GM18858 (cell line): ENCODE results near the gene RTN4.
"Not testable (repeated sequence)": the region's sequence is repeated elsewhere in the genome, so short reads cannot be mapped to it uniquely, and the experiment has no call there.

Source experiments
- ATAC-seq: cut with Tn5 transposase; IDR thresholded peaks from one replicate; pipeline ENCODE4 v1.9.1; 2021; ENCODE audit not compliant: unreplicated experiment

Gene RTN4, protein sequence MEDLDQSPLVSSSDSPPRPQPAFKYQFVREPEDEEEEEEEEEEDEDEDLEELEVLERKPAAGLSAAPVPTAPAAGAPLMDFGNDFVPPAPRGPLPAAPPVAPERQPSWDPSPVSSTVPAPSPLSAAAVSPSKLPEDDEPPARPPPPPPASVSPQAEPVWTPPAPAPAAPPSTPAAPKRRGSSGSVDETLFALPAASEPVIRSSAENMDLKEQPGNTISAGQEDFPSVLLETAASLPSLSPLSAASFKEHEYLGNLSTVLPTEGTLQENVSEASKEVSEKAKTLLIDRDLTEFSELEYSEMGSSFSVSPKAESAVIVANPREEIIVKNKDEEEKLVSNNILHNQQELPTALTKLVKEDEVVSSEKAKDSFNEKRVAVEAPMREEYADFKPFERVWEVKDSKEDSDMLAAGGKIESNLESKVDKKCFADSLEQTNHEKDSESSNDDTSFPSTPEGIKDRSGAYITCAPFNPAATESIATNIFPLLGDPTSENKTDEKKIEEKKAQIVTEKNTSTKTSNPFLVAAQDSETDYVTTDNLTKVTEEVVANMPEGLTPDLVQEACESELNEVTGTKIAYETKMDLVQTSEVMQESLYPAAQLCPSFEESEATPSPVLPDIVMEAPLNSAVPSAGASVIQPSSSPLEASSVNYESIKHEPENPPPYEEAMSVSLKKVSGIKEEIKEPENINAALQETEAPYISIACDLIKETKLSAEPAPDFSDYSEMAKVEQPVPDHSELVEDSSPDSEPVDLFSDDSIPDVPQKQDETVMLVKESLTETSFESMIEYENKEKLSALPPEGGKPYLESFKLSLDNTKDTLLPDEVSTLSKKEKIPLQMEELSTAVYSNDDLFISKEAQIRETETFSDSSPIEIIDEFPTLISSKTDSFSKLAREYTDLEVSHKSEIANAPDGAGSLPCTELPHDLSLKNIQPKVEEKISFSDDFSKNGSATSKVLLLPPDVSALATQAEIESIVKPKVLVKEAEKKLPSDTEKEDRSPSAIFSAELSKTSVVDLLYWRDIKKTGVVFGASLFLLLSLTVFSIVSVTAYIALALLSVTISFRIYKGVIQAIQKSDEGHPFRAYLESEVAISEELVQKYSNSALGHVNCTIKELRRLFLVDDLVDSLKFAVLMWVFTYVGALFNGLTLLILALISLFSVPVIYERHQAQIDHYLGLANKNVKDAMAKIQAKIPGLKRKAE

DNA sequence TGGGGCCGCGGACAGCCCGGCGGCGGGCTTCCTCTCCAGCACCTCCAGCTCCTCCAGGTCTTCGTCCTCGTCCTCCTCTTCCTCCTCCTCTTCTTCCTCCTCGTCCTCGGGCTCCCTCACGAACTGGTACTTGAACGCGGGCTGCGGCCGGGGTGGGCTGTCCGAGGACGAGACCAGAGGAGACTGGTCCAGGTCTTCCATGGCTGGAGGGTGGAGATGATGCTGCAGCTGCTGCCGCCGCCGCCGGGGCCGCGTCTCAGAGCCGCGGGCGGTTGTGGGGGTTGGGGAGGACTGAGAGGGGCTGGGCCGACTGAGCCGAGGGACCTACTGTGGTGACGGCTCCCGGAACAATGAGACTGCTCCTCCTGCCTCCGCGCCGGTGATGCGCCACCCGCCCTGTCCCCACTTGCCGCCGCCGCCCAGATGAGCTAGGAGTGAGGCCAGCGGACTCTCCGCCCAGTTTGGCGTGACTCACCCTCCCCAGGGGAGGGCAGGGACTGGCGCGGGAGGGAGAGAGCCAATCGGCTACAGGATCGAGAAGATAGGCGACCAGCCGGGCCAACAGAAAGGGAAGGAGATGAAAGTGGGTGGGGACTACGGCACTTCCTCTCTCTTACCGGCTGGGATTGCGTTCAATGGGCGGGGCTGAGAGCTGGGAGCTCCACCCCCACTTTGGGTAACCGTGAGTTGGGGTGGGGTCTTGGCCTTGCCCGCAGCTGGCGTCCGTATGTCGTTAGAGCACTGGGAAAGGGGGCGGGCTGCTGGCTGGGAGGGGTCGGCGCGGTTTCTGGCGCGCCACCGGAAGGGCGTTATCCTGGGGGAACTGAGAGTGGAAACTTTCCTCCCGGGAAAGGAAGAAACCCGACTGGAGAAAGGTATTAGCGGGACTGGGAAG, at the start of gene RTN4:
Gene RTN4 (minus strand): TSS at position 352 of the 895 bp plus-strand sequence. CDS start 151 bp downstream, at position 201.
- peak; percentile 78 for ATAC-seq

DNA sequence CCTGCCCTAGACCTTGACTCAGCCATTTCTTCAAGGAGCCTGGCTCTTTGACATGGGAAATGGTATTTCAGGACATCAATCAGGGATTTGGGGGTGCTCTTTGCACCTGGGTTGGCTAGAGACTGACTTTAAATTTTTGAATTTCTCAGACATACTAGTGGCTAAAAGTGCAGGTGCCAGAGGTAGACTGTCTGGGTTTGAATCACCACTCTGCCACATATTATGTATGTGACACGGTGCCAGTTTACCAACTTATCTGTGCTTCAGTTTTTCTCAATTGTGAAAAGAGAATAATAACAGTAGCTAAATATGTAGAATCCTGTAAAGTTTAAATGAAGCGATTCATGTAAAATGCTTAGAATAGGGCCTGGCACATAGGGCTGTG, 49.2 kb upstream of the RTN4 start:
- no peak for ATAC-seq

DNA sequence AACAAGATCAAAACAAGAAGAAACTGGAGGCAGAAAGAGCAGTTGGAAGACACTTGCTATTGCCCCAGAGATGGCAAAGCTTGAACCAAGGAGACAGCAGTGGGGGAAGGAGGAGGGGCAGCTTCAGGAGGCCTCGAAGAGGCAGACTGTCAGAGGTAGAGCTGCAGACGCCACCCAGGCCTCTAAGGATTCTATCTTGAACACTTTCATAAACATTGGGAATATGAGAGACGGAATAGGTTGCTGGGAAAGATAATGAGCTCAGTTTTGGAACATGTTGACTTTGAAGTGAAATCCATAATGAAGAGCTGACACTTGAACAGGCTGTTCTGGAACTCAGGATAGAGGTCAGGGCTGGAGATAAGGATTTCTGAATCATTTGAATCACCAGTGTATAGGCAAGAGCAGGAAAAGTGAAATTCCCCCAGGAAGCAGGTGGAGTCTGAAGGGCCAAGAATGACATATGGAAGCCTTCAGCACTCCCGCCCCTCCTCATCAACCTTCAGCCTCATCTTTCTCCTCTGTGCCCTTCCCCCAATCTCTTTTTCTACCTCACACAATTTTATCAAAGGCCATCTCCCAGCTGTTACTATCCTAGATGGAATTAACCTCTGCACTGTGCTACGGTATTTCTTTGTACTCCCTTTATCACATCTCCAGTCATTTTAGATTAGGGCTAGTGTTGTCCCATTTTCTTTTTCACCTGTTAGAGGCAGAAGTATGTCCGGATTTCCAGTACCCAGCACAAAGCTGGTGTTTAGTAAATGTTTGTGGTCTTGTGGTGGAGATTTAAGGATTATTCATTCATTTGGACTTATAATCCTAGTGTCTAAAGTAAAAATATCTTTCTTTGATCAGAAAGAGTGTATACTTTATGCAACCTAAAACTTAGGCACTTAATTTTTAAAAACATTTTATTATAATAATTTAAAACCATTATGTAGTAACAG, 47.5 kb upstream of the RTN4 start:
- ATAC-seq = no peak

DNA sequence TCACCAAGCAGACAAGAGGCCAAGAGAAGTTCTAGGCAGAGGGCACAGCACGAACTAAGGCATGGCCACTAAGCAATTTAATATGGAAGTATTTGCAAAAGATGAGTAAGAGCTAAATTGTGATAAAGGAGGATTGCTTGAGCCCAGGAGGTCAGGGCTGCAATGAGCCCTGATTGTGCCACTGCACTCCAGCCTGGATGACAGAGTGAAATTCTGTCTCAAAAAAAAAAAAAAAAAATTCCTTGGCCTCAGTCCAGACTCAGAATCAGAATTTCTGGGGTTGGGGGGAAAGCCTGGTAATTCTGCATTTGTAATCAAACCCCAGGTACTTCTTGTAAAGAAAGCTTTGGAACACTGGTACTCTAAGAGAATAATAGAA, 46.8 kb upstream of the RTN4 start:
- no peak for ATAC-seq

DNA sequence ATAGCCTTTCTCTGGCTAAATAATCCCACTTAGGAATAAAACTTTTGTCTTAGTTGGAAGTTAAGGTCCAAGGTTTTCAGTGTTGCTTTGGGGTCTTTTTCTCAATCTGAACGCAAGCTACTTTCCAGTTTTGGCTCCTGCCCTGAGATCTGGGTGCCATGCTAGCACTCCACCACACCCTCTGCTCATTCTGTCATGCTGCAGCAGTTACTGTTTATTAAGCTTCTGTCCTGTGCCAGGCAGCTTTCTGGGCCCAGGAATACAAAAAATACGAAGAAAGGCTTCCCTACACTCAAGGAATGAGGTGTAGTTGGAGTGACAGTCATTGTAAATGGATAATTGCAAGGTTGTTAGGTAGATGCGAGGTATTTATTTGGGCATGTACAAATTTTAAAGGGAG, 46.3 kb upstream of the RTN4 start:
- no peak for ATAC-seq

DNA sequence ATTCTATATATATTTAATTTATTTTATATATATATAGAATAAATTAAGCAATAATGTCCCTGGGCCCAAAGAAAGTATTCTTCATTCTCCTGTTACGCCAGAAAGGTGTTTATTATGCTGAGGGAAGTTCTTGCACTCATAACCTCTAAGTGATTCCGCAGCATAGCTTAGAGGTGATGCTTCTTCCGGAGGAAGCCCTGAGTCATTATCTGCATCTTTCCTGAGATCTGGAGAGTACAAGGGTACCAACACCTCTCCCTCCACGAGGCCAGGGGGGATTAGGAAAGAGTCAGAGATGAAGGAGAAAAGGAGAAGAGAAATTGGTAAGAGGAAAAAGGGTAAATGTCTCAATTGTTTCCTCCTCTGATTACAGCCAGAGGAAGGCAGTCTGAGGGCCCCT, 43.1 kb upstream of the RTN4 start:
- no peak for ATAC-seq

DNA sequence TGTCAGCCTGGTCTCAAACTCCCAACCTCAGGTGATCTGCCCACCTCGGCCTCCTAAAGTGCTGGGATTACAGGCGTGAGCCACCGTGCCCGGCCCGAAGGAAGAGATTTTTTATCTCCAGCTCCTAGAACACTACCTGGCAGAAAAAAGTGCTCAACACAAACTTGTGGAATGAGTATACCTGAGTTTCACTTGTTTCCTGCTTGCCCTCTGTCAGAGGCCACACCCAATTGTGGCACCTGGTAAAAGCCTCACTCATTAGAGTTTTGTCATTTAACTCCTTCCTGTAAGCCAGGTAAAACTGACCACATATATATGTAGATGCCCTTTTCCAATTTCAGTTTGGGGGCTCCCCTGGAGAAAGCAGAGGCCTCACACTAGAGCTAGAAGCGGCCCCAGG, 42.2 kb upstream of the RTN4 start:
- ATAC-seq = no peak

DNA sequence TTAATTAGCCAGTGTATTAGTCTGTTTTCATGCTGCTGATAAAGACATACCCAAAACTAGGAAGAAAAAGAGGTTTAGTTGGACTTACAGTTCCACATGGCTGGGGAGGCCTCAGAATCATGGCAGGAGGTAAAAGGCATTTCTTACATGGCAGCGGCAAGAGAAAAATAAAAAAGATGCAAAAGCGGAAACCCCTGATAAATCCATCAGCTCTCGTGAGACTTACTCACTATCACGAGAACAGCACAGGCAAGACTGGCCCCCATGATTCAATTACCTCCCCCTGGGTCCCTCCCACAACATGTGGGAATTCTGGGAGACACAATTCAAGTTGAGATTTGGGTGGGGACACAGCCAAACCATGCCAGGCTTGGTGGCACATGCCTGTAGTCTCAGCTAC, 41.4 kb upstream of the RTN4 start:
- not testable (repeated sequence) for ATAC-seq

DNA sequence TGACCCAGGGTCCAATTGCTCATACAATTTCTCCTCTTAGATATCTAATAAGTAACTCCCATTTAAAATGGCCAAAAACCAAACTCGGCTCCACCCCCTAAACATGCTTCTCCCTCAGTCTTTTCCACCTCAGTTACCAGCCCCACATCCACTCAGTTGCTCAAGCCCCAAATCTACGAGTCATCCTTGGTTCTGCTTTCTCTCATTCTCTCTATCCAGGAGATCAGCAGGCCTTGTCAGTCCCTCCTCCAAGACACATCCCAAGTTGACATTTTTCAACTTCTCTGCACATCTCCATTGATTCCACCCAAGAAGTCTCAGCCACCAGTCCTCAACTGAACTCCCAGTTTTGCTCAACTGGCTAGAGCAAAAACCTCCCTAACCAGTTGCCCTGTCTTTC, 40.5 kb upstream of the RTN4 start:
- no peak for ATAC-seq

DNA sequence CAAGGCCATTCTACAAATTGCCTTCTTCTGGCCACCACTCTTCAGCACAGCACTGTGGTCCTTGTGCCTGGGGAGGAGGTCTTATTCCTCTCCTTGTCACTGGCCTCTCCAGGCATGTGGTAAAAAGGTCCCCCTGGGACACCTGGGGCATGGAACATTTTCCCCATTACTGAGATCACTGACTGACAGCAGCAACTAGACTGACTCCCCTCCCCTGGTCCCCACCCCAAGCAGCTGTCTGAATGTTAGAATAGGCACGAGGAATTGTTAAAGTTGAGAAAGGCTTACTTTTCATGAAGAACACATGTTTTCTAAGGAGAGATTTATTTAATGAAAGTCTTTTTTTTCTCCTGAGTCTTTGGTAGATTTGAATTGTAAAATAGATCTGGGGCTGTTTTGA, 39.5 kb upstream of the RTN4 start:
- no peak for ATAC-seq

DNA sequence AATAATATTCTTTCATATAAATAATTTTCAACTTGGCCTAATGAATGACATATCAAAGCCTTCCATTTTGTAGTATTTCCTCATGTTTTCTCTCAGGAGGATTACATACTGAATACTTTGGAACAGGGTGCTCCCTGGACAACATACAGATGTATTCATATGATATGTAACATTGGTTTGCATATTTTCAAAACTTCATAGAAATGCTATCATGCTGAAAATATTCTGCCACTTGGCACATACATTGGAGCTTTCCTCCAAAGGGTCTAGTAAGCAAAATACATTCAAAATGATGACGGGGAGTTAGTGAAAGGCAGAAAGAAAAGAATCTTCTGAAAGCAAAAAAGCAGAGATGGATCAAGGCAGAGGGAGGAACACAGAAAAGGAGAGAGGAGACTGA, 38.1 kb upstream of the RTN4 start:
- ATAC-seq = no peak

DNA sequence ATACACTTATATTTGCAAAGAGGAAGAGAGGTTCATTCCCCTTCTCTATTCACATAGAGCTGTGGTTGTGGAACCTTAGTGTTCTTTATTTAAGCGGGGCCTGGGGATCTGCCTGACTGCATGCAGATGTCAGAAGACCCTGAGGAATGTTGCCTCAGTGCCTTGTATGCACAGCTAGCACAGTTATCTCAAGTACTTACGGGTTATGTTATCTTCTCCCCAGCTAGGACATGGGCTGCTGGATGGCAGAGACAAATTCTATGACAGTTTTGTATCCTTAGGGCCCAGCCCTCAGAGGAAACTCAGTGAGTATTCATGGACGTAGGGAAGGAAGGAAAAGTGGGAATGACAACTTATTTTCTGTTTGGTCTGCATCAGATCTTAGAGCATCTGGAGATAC, 37.7 kb upstream of the RTN4 start:
- no peak for ATAC-seq

DNA sequence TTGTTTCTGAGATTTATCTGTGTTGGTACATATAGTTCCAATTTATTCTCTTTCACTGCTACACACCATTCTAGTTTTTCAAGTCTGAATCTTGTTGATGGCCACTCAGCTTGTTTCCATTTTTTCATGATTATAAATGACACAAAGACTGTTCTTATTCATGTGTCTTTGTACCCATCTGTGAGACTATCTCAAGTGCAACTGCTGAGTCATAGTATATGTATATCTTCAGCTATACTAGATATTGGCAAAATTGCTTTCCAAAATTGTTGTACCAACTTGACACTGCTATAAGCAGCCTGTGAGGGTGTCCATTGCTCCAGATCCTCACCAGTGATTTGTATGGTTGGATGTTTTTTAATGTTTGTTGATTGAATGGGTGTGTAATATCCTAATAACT, 37.2 kb upstream of the RTN4 start:
- ATAC-seq = no peak

DNA sequence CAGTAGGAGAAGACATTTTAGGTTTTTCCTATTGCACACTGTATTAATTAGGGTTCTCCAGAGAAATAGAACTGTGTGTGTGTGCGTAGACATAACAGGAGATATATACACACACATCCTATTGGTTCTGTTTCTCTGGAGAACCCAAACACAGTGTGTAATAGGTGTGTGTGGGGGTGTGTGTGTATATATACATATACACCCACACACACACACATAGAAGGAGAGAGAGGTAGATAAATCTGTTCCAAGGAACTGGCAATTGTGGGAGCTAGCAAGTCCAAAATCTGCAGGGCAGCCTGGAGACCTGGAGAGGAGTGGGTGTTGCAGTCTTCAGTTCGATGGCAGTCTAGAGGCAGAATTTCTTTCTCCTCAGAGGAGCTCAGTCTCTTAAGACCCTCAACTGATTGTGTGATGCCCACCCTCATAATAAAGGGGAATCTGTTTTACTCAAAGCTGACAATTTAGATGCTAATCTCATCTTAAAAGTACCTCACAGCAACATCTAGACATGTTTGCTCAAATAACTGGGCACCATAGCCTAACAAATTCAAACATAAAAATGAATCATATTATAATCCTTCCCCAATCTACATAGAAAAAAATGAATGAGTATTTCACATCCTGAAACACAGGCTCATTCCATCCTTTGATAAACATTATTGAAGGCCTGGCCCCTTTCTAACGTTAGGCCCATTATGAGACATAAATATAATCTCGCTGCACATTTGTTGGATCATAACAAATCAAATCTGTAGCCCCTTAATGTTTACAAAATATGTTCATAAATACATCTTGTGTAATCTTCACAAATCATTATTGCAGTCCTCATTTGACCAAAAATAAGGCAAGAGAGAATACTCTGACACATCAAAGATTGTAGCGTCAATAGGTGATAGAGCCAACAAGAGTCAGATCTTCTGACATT, 35.1 kb upstream of the RTN4 start:
- no peak for ATAC-seq

DNA sequence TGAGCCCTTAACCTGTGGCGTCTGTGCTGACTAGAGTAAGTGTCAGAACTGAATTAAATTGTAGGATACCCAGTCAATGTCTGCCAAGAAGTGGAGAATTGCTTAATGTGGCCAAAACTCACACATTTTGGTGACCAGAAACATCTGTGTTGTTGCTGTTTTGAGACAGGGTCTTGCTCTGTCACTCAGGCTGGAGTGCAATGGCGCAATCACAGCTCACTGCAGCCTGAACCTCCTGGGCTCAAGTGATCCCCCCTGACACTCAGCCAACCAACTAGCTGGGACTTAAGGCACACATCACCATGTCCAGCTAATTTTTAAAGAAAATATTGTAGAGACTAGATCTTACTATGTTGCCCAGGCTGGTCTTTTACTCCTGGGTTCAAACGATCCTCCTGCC, 34.4 kb upstream of the RTN4 start:
- ATAC-seq = no peak

DNA sequence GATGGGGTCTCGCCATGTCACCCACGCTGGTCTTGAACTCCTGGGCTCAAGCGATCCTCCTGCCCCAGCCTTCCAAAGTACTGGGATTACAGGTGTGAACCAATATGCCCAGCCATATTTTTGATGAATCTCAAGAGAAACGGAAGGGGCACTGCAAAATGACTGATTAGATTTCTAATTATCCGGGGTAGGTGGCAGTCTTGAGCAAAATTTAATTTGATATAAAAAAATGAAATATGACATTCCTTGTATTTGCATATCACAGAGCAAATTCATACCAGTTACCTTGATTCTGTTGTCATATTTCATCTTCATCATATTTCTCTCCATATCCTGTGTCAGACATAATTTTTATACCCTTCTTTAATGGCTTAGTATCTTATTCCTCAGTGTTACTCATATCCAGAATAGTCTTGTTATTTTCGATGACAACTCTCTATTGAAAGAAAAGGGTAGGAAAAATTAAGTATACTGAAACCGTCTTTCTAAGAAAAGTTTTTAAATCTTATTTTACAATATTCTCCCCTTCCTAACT, 30.0 kb upstream of the RTN4 start:
- no peak for ATAC-seq

DNA sequence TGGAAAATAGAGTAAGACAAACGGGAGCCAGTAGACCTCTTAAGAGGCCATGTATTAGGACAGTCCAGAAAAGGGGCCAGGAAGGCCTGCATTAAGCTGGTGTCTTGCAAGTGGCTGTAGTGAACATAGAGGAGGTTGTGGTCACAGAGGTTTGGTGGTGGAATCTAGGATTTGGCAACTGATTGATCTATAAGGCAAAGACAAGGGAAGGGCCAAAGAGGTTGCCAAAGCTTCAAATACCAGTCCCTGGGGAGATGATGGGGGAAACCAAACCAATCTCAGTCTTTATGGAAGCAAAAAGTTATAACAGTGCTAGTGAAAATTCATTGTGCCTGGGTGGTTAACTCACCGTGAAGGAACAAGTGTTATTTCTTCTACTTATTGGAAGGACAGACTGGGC, 28.7 kb upstream of the RTN4 start:
- no peak for ATAC-seq

DNA sequence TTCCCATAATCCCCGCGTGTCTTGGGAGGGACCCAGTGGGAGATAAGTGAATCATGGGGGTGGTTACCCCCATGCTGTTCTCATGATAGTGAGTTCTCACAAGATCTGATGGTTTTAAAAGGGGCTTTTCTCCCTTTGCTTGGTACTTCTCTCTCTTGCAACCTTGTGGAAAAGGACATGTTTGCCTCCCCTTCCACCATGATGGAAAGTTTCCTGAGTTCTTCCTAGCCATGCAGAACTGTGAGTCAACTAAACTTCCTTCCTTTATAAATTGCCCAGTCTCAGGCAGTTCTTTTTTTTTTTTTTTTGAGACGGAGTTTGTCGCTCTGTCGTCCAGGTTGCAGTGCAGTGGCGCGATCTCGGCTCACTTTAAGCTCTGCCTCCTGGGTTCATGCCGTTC, 26.5 kb upstream of the RTN4 start:
- no peak for ATAC-seq
